ENCODE results near the gene AGMAT.
A peak's percentile ranks its signal among the peaks of the same experiment; 100 is the strongest.

The AGMAT gene, protein sequence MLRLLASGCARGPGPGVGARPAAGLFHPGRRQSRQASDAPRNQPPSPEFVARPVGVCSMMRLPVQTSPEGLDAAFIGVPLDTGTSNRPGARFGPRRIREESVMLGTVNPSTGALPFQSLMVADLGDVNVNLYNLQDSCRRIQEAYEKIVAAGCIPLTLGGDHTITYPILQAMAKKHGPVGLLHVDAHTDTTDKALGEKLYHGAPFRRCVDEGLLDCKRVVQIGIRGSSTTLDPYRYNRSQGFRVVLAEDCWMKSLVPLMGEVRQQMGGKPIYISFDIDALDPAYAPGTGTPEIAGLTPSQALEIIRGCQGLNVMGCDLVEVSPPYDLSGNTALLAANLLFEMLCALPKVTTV

DNA sequence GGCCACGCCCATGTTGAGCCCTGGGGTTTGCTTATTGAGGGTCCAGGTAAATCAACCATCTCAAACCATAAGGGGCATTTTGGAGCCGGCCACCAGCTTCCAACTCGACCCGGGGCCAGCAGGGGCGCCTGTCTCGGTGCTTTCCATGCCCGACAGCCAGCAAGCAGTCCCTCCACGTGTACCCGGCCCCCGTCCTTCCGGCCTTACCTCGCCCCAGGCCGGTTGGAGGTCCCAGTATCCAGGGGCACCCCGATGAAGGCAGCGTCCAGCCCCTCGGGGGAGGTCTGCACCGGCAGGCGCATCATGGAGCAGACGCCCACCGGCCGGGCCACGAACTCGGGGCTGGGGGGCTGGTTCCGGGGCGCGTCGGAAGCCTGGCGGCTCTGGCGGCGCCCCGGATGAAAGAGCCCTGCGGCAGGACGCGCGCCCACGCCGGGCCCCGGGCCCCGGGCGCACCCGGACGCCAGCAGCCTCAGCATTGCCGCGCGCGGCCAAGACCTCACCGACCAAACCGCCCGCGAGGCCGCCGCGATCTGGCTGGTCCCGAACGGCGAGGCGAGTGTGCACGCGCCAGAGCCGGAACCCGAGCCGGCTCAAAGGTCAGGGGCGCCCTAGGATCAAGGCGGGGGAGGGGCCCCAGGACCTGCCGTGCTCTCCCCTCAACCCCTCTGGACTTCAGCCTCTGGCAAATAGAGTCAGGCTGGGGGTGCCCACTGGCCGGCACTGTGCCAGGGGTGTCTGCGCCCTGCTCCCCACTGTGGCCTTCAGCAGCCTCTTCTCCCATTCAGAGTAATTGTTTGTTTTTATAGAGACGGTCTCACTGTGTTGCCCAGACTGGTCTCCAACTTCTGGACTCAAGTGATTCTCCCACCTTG lies at the start of gene AGMAT:
AGMAT (minus strand) TSS at position 563 of the 875 bp plus-strand sequence; CDS start at position 479, 84 bp downstream.
- DNase-seq (ENCODE audit: low read depth in 2 of 3, low spot score in 1 of 3): peak; percentile 51 to 54 (median 54)

GRCh38 chr1:15633756-15634420 lies 49.0 kb upstream of the AGMAT start:
- DNase-seq (ENCODE audit: low read depth in 2 of 3, low spot score in 1 of 3): no peak

DNA sequence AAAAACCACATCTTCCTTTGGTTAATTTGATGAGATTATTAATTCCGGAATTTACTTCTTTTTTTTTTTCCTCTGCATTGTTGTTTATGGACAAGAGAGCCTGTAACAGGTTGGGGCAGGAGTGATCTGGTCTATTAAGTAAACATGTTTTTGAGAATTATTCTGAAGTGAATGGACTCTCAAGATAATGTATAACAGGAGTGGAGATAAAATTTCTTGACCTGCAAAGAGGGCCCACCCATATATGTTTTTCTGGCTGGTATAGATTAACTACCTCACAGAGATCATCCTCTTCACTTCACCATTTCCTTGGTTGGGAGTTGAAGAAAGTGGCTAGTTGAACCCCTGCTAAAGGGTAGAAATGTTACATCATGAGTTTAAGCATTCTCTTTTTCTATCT lies 43.2 kb upstream of the AGMAT start:
- DNase-seq (ENCODE audit: low read depth in 2 of 3, low spot score in 1 of 3): no peak

- DNase-seq (ENCODE audit: low read depth in 2 of 3, low spot score in 1 of 3): no peak
Observed at GRCh38 chr1:15627343-15627988, 42.6 kb upstream of the AGMAT start.

- DNase-seq (ENCODE audit: low read depth in 2 of 3, low spot score in 1 of 3): no peak
Observed at GRCh38 chr1:15626269-15626950, 41.6 kb upstream of the AGMAT start.

DNA sequence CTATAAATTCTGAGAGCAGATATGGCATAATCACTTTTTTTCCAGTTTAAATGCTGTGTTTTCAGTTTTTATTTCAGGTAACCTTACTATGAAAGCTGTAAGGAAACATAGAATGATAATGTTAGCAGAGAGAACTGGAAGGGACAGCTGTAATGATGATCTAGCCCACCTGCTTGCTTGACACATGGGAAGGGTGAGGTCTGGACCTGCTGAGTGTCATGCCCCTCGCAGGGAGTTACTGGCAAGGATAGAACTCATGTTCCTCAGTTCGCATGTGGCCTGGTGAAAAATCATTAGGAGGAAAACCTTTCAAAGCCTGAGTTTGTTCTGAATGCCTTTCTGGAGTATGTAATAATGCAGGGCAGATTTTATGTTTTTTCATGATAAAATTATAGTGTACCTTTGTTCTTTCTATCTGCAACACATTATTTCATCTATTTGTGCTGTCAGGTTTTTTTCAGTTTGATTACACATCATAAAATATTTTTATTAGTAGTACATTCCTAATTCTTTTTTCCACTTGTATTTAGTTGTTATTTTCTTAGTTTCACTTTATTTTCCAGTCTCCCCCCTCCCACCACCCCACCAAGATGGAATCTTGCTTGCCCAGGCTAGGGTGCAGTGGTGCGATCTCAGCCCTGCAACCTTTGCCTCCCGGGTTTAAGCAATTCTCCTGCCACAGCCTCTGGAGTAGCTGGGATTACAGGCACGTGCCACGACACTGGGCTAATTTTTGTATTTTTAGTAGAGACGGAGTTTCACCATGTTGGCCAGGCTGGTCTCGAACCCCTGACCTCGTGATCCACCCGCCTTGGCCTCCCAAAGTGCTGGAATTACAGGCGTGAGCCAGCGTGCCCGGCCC lies 40.4 kb upstream of the AGMAT start:
- DNase-seq (ENCODE audit: low read depth in 2 of 3, low spot score in 1 of 3): no peak

- no peak for DNase-seq (ENCODE audit: low read depth in 2 of 3, low spot score in 1 of 3)
Observed at GRCh38 chr1:15624133-15624714, 39.4 kb upstream of the AGMAT start.

GRCh38 chr1:15623435-15623834 lies 38.6 kb upstream of the AGMAT start:
- no peak for DNase-seq (ENCODE audit: low read depth in 2 of 3, low spot score in 1 of 3)

DNA sequence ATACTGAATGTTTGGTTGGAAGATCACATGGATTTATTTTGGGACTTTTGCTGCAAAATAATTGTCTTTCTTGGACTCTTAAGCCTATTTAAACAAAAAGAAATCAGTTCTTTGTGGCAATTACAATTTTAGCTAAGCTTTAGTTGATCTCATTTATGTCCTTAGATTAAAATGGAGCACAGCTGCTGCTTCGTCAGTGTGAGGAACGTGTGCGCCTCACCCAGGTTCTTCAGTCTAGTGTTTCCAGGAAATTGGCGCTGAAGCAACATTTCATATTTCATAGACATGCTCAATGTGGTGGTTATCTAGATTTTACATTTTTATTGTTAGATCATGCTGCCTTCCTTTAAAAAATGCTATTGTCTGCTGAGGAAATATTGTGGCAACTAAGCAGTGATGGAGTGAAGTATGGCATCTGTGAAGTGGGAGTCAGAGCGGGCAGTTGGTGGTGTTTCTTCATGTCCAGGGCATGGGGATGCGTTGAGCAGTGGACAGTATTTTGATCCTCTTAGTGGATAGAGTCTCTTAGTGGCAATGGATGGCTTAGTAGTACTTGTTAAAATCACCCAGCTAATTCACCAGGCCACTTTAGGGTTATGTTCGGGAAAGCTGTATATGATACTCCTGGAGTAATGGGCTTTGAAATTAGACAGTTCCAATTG lies 38.0 kb upstream of the AGMAT start:
- DNase-seq (ENCODE audit: low read depth in 2 of 3, low spot score in 1 of 3): no peak

DNA sequence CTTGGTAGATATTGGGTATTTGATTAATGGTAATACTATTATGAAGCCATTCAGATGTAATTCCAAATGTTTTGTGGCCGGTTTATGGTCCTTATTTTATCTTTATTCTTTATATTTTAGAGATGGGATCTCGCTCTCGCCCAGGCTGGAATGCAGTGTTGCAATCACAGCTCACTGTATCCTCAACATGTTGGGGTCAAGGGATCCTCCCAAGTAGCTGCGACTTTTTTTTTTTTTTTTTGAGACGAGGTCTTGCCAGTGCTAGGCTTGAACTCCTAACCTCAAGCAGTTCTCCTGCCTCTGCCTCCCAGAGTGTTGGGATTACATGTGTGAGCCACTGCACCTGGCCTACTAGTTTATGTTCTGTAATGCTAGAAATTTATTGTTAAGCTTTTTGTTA lies 37.1 kb upstream of the AGMAT start:
- DNase-seq (ENCODE audit: low read depth in 2 of 3, low spot score in 1 of 3): no peak

DNA sequence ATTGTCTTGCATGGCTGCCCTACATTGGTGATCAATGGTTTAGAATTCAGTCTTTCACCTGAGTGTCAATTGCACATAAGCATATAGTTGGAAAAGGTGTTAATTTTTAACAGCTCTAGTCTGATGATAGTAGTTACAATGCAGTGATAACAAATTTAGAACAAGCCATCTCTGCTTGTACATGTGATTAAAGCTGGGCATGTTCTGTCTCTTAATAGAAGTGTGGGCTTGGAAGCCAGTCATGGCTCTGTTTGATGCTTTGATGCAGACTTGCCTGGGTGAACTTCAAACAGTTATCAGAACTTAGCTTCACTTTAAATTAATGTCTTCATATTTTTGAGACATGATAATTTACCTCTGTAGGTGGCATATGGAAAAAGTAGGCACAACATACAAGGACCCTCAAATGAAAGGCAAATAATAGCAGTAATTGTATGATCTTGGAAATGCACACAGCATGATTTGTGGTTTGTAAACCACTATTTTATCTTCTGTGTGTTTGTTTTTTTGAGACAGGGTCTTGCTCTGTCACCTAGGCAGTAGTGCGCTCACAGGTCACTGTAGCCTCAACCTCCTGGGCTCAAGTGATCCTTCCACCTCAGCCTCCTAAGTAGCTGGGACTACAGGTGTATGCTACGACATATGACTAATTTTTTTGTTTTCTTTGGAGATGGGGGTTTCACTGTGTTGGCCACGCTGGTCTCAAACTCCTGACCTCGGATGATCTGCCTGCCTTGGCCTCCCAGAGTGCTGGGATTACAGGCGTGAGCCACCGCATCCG lies 36.2 kb upstream of the AGMAT start:
- DNase-seq (ENCODE audit: low read depth in 2 of 3, low spot score in 1 of 3): no peak

- DNase-seq (ENCODE audit: low read depth in 2 of 3, low spot score in 1 of 3): no peak
Observed at GRCh38 chr1:15620155-15620545, 35.3 kb upstream of the AGMAT start.

- DNase-seq (ENCODE audit: low read depth in 2 of 3, low spot score in 1 of 3): no peak
Observed at GRCh38 chr1:15618655-15619525, 34.0 kb upstream of the AGMAT start.

GRCh38 chr1:15618077-15618654 lies 33.3 kb upstream of the AGMAT start:
- no peak for DNase-seq (ENCODE audit: low read depth in 2 of 3, low spot score in 1 of 3)

DNA sequence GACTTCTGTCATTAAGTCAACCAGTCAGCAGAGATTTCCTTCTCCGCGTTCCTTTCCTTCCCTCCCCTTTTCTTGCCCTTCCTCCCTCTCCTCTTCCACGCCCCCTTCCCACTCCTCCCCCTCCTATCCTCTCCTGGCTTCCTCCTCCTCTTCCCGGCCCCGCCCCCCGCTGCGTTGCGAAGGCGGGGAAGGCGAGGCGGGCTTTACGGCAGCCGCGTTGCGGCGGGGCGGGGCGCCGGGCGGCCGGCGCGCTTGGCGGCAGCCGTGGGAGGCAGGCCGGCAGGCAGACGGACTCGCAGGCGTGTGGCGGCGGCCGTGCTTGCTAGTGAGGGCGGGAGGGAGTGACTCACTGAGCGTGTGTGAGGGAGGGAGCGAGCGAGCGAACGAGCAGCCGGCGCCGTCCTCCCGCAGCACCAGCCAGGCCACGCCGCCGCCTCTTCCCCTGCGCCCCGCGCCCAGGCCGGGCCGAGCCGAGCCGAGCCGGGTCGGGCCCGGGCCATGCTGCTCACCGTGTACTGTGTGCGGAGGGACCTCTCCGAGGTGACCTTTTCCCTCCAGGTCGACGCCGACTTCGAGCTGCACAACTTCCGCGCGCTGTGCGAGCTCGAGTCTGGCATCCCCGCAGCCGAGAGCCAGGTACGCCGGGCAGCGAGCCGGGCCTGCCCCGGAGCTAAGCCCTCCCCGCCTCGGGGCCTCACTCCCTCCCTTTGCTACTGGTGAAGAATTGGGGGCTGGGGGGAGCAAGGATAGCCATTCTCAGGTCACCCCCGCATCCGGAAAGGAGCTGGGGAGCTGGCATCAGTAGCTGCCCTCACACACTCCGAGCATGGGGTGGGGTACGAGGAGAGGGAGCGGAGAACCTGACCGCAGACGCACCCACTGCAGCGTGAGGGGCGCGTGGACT lies 32.6 kb upstream of the AGMAT start, which contains the start of gene DDI2:
DDI2 (plus strand) TSS at position 286 of the 904 bp plus-strand sequence; CDS start at position 499, 213 bp downstream.
- DNase-seq (ENCODE audit: low read depth in 2 of 3, low spot score in 1 of 3): peak; percentile 84 to 94 (median 92)

All from stimulated activated CD4-positive, alpha-beta T cell treated with anti-CD3 and anti-CD28 coated beads, Interleukin-12 subunit alpha, Interleukin-12 subunit beta, amount 100 ng/mL, for 48 hours (primary cell).